Epithelial cell of proximal tubule (primary cell): ENCODE measurements around the gene KCNG3. TPM values are rescaled to one million over a fixed set of nuclear protein-coding genes. Genes with fewer than 3 reads are reported as not detected.

ENCODE experiments used
- DNase-seq: peaks from one replicate; pipeline ENCODE4 v3.0.0-alpha.2; 2011; ENCODE audit warnings: low read depth
- H3K4me3 ChIP-seq: 2 replicates; pipeline ENCODE4 v1.5.1; 2011; ENCODE audit warnings: low read depth, mild to moderate bottlenecking, low read length
- CTCF ChIP-seq: conservative IDR thresholded peaks from 2 replicates; pipeline ENCODE4 v1.5.1; 2012; ENCODE audit warnings: low read depth, mild to moderate bottlenecking, low read length
- total RNA-seq: library from RNA; depleted of rRNA; stranded (reverse); fragments of >200 nt; gene quantifications from 2 replicates; pipeline ENCODE4 v1.2.3, GENCODE V29; 2015

Gene KCNG3
- total RNA-seq, 1 donor from 2014 or later: not detected

GRCh38 chr2:42486145-42486906 lies 7.5 kb downstream of the KCNG3 start:
- no peak overlapping the region for H3K4me3 ChIP-seq
- DNase-seq: no peak
- TF ChIP-seq CTCF: no peak

- H3K4me3 ChIP-seq: no peak overlapping the region
- DNase-seq: no peak
- TF ChIP-seq CTCF: no peak
Measured at GRCh38 chr2:42480402-42480801, 13.4 kb downstream of the KCNG3 start.

DNA sequence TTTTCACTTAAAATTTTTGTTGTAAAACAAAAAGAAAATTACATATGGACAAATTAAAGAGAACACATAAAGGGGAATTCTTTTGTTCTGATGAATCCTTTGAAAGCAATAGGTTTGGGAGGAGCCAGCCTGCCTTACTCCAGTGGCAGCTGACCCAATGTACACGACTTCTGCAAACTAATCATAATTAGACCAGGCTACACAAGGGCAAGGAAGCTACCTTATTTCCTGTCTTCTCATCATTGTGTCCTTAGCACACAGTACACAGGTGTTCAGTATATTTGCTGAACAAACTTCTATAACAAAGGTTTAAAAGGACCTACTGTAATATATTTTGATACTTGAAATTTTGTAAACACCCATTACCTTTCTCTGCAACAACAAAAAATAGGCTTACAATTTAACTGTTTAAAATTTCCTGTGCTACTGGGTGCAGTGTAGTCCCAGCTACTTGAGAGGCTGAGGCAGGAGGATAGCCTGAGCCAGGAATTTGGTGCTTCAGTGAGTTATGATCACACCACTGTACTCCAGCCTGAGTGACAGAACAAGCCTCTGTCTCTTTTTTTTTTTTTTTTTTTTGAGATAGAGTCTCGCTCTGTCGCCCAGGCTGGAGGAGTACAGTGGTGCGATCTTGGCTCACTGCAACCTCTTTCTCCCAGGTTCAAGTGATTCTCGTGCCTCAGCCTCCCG lies 18.9 kb downstream of the KCNG3 start:
- no peak for DNase-seq
- H3K4me3 ChIP-seq: no peak overlapping the region
- no peak for TF ChIP-seq CTCF

- DNase-seq: no peak
- no peak for TF ChIP-seq CTCF
- H3K4me3 ChIP-seq: no peak overlapping the region
Measured at GRCh38 chr2:42470706-42471105, 23.1 kb downstream of the KCNG3 start.

GRCh38 chr2:42464631-42465030 lies 29.2 kb downstream of the KCNG3 start:
- no peak overlapping the region for H3K4me3 ChIP-seq
- no peak for DNase-seq
- TF ChIP-seq CTCF: no peak

GRCh38 chr2:42463570-42463969 lies 30.2 kb downstream of the KCNG3 start:
- no peak for TF ChIP-seq CTCF
- no peak for DNase-seq
- H3K4me3 ChIP-seq: no peak overlapping the region
